Testis (tissue), 3 donors: Measurements from ENCODE around the gene HACD1. TPM values are rescaled to one million over a fixed set of nuclear protein-coding genes. Genes with fewer than 3 reads are reported as not detected.

Source experiments
- DNase-seq: peaks from one replicate; pipeline ENCODE4 v3.0.0-alpha.2; 2019
- H3K27ac ChIP-seq, 2 donors: fragments of 200-600 bp; sonication (generic); one replicate each; pipeline ENCODE4 v1.5.1; 2019
- H3K27me3 ChIP-seq: fragments of 200-600 bp; sonication (generic); one replicate; pipeline ENCODE4 v1.5.1; 2019
- H3K36me3 ChIP-seq: fragments of 200-600 bp; sonication (generic); one replicate; pipeline ENCODE4 v1.5.1; 2017; ENCODE audit warnings: low read depth; ENCODE audit errors: missing control alignments
- H3K4me1 ChIP-seq: fragments of 200-600 bp; sonication (generic); one replicate; pipeline ENCODE4 v1.5.1; 2019
- H3K4me3 ChIP-seq, 2 donors: fragments of 200-600 bp; sonication (generic); one replicate each; pipeline ENCODE4 v1.5.1; 2017 to 2019
- H3K9me3 ChIP-seq: fragments of 200-600 bp; sonication (generic); one replicate; pipeline ENCODE4 v1.5.1; 2017
- POLR2A ChIP-seq: fragments of 450-650 bp; IDR thresholded peaks from one replicate; pipeline ENCODE4 v1.6.1; 2017; ENCODE audit warnings: antibody characterized with exemption, mild to moderate bottlenecking, moderate library complexity
- WGBS, 2 donors: methylation state at CpG; one replicate each; pipeline ENCODE4 v1.1.5; 2018; 5-methylcytosine and 5-hydroxymethylcytosine counted together
- intact Hi-C: fragments of 100-400 bp; cut with DNase I; formaldehyde crosslinking; loops from one replicate; pipeline ENCODE4 v1.15.1; 2023; ENCODE audit warnings: low total_unique reads
- polyA plus RNA-seq: library from polyadenylated mRNA; stranded (reverse); fragments of 350-450 nt; fragmentation: Illumina TruSeq; extraction: RNeasy Lipid Tissue Mini Kit (QIAGEN cat#74804); gene quantifications from one replicate; pipeline ENCODE4 v1.2.3, GENCODE V29; 2014; ENCODE audit warnings: low read depth, low replicate concordance; ENCODE audit not compliant: insufficient read depth
- small RNA-seq, 2 donors: library from RNA; depleted of rRNA; stranded (forward); fragments of <200 nt; gene quantifications; one replicate each; pipeline ENCODE3, GENCODE V24; 2016
- total RNA-seq, 2 donors: library from RNA; depleted of rRNA; stranded (reverse); fragments of >200 nt; gene quantifications; one replicate each; pipeline ENCODE4 v1.2.3, GENCODE V29; 2016
- TF ChIP-seq, protein P1 (sequence below), 3 experiments: fragments of 450-650 bp in 2 of 3; fragments of 200-600 bp in 1 of 3; sonication (generic) in 1 of 3; IDR thresholded peaks; one replicate each; pipeline ENCODE4 v1.5.1; 2016 to 2019; ENCODE audit warnings: antibody characterized with exemption in 3 of 3, mild to moderate bottlenecking in 2 of 3, moderate library complexity in 1 of 3

Gene HACD1
- total and polyA plus RNA-seq, 3 donors from 2014 or later: 14.0 to 28.5 (median 16.2) TPM

- TF ChIP-seq, protein P1, sequence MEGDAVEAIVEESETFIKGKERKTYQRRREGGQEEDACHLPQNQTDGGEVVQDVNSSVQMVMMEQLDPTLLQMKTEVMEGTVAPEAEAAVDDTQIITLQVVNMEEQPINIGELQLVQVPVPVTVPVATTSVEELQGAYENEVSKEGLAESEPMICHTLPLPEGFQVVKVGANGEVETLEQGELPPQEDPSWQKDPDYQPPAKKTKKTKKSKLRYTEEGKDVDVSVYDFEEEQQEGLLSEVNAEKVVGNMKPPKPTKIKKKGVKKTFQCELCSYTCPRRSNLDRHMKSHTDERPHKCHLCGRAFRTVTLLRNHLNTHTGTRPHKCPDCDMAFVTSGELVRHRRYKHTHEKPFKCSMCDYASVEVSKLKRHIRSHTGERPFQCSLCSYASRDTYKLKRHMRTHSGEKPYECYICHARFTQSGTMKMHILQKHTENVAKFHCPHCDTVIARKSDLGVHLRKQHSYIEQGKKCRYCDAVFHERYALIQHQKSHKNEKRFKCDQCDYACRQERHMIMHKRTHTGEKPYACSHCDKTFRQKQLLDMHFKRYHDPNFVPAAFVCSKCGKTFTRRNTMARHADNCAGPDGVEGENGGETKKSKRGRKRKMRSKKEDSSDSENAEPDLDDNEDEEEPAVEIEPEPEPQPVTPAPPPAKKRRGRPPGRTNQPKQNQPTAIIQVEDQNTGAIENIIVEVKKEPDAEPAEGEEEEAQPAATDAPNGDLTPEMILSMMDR (IDR thresholded peaks at IDR 0.05): no peak
- TF ChIP-seq POLR2A: no peak
Observed at GRCh38 chr10:17544465-17544864, 72.7 kb downstream of the HACD1 start.

More at GRCh38 chr10:17544465-17544864, 72.7 kb downstream of the HACD1 start:
- no peaks in the 10 kb centered on the region for H3K36me3 ChIP-seq
- H3K4me3 ChIP-seq: no peak overlapping the region
- no peak overlapping the region for H3K27ac ChIP-seq
- DNase-seq: no peak
- no peaks in the 10 kb centered on the region for H3K27me3 ChIP-seq
- intact Hi-C loops: no loop called here
- H3K4me1 ChIP-seq: no peaks in the 10 kb centered on the region
- no peaks in the 10 kb centered on the region for H3K9me3 ChIP-seq
- 88 to 96% methylated on average over 9 of the region's 9 CpGs for WGBS, 2 donors

Small RNAs within 50 kb of the gene (small RNA-seq; reads per million reads assigned to genes)
- 0 reads per million in 2 donors for gene AC069542.2

Other genes starting within 250 kb of the HACD1 start
- gene ST8SIA6, start 162.8 kb downstream of the HACD1 start, total RNA-seq: 1 to 10 TPM in 1 of 2 donors, under 1 TPM in 1; 0.87 to 1.6 TPM
- gene ST8SIA6, start 162.8 kb downstream of the HACD1 start, polyA plus RNA-seq: 0.84 TPM
- gene STAM, start 26.8 kb upstream of the HACD1 start, total RNA-seq: 10 to 100 TPM; 40.6 to 40.9 TPM
- 23.7 TPM for gene STAM, start 26.8 kb upstream of the HACD1 start, polyA plus RNA-seq
- under 1 TPM; 0.43 to 0.47 TPM for gene TMEM236, start 134.8 kb upstream of the HACD1 start, total RNA-seq
- 0.49 TPM for gene TMEM236, start 134.8 kb upstream of the HACD1 start, polyA plus RNA-seq
- 10 to 100 TPM; 17.3 to 29.5 TPM for gene MRC1, start 192.0 kb upstream of the HACD1 start, total RNA-seq
- 20.4 TPM for gene MRC1, start 192.0 kb upstream of the HACD1 start, polyA plus RNA-seq